Stimulated activated CD4-positive, alpha-beta T cell treated with anti-CD3 and anti-CD28 coated beads, Interleukin-4, amount 100 ng/mL, for 48 hours (primary cell): ENCODE measurements around the gene DNAH1.
"Not testable (repeated sequence)": the region's sequence is repeated elsewhere in the genome, so short reads cannot be mapped to it uniquely, and the experiment has no call there.

Experiments used
- DNase-seq, 2 donors: peaks; one replicate each; pipeline ENCODE4 v3.0.0-alpha.2; 2020; ENCODE audit warnings: low read depth in 2 of 2

The DNAH1 gene

GRCh38 chr3:52315977-52316764, at the start of gene DNAH1:
Gene DNAH1 (plus strand): TSS chr3:52316319. CDS start chr3:52322443, 6,124 bp downstream.
- DNase-seq, result no peak

- DNase-seq, result no peak
Measured at GRCh38 chr3:52268036-52268435, 48.1 kb upstream of the DNAH1 start.

- DNase-seq, result no peak
Measured at GRCh38 chr3:52269776-52270175, 46.3 kb upstream of the DNAH1 start.

GRCh38 chr3:52270252-52270754, 45.8 kb upstream of the DNAH1 start:
- DNase-seq, result no peak

GRCh38 chr3:52272172-52272571, 43.9 kb upstream of the DNAH1 start:
- DNase-seq, result not testable (repeated sequence)

- no peak for DNase-seq
Measured at GRCh38 chr3:52272831-52273230, 43.3 kb upstream of the DNAH1 start.

GRCh38 chr3:52274781-52275180, 41.3 kb upstream of the DNAH1 start:
- not testable (repeated sequence) for DNase-seq

- peak; percentile 74 to 76 for DNase-seq
Measured at GRCh38 chr3:52277071-52277964, 38.8 kb upstream of the DNAH1 start.

GRCh38 chr3:52277972-52278509, 38.1 kb upstream of the DNAH1 start:
- peak; percentile 47 to 54 for DNase-seq

GRCh38 chr3:52278510-52279069, 37.5 kb upstream of the DNAH1 start, which contains the start of gene WDR82:
Gene WDR82 (minus strand): TSS chr3:52278649. CDS start chr3:52278361, 288 bp downstream.
- DNase-seq, result peak; percentile 99

GRCh38 chr3:52279596-52279995, 36.5 kb upstream of the DNAH1 start:
- DNase-seq, result no peak

GRCh38 chr3:52280050-52280461, 36.1 kb upstream of the DNAH1 start:
- DNase-seq, result no peak

GRCh38 chr3:52281981-52282801, 33.9 kb upstream of the DNAH1 start:
- no peak for DNase-seq

- DNase-seq, result no peak
Measured at GRCh38 chr3:52283306-52283705, 32.8 kb upstream of the DNAH1 start.

GRCh38 chr3:52284051-52284450, 32.1 kb upstream of the DNAH1 start:
- DNase-seq, result not testable (repeated sequence)

- DNase-seq, result no peak
Measured at GRCh38 chr3:52286777-52287110, 29.4 kb upstream of the DNAH1 start.

- no peak for DNase-seq
Measured at GRCh38 chr3:52288674-52289073, 27.4 kb upstream of the DNAH1 start.

- no peak for DNase-seq
Measured at GRCh38 chr3:52289338-52289746, 26.8 kb upstream of the DNAH1 start.

GRCh38 chr3:52289747-52290595, 26.1 kb upstream of the DNAH1 start:
- no peak for DNase-seq
